ENCODE results near the gene NLE1. TPM values are rescaled to one million over a fixed set of nuclear protein-coding genes. Genes with fewer than 3 reads are reported as not detected.

NLE1 gene
- total RNA-seq, 1 donor from 2014 or later = 40.6 TPM

GRCh38 chr17:35088356-35088880, 53.7 kb downstream of the NLE1 start:
- Mint-ChIP-seq H3K27ac (peak overlapping the region; percentile 89), H3K4me3 (ENCODE audit: low read depth) (peak overlapping the region; percentile 88), H3K4me1 (ENCODE audit: low read depth) (peaks cover 41% of the 10 kb centered on the region), H3K9me3 (no peaks in the 10 kb centered on the region), H3K36me3 (ENCODE audit: low read depth) (peaks cover 3% of the 10 kb centered on the region), H3K27me3 (ENCODE audit: low read depth) (no peaks in the 10 kb centered on the region)
- DNase-seq (ENCODE audit: low spot score) = peak; percentile 18
- intact Hi-C loops (cut with micrococcal nuclease) = loop anchor here (5.0 to 10.0 kb wide), 2 partner anchors 106 to 126 kb away; partner anchors contain the start of gene LIG3

- Mint-ChIP-seq H3K27me3 (ENCODE audit: low read depth) (no peaks in the 10 kb centered on the region), H3K36me3 (ENCODE audit: low read depth) (peaks cover 3% of the 10 kb centered on the region), H3K4me3 (ENCODE audit: low read depth) (peak overlapping the region; percentile 88), H3K4me1 (ENCODE audit: low read depth) (peaks cover 46% of the 10 kb centered on the region), H3K9me3 (no peaks in the 10 kb centered on the region), H3K27ac (peak overlapping the region; percentile 89)
- peak; percentile 18 for DNase-seq (ENCODE audit: low spot score)
- intact Hi-C loops (cut with micrococcal nuclease) = loop anchor here (5.0 to 10.0 kb wide), 2 partner anchors 106 to 127 kb away; partner anchors contain the start of gene LIG3
These were observed 54.3 kb downstream of the NLE1 start for GRCh38 chr17:35087731-35088355.

GRCh38 chr17:35086931-35087573, 55.1 kb downstream of the NLE1 start:
- no peaks in the 10 kb centered on the region for H3K9me3 Mint-ChIP-seq
- H3K27me3 Mint-ChIP-seq (ENCODE audit: low read depth) = no peaks in the 10 kb centered on the region
- no peak for DNase-seq (ENCODE audit: low spot score)
- intact Hi-C loops (cut with micrococcal nuclease) = loop anchor here (5.0 to 10.0 kb wide), 2 partner anchors 105 to 128 kb away; partner anchors contain the start of gene LIG3
- peak overlapping the region; percentile 36 for H3K27ac Mint-ChIP-seq
- peaks cover 3% of the 10 kb centered on the region for H3K36me3 Mint-ChIP-seq (ENCODE audit: low read depth)
- peak overlapping the region; percentile 88 for H3K4me3 Mint-ChIP-seq (ENCODE audit: low read depth)
- peaks cover 54% of the 10 kb centered on the region for H3K4me1 Mint-ChIP-seq (ENCODE audit: low read depth)

- Mint-ChIP-seq H3K27ac (no peak overlapping the region), H3K9me3 (no peaks in the 10 kb centered on the region), H3K36me3 (ENCODE audit: low read depth) (peaks cover 3% of the 10 kb centered on the region), H3K4me3 (ENCODE audit: low read depth) (no peak overlapping the region), H3K27me3 (ENCODE audit: low read depth) (no peaks in the 10 kb centered on the region), H3K4me1 (ENCODE audit: low read depth) (peaks cover 60% of the 10 kb centered on the region)
- intact Hi-C loops (cut with micrococcal nuclease) = loop anchor here (5.0 to 10.0 kb wide), 2 partner anchors 104 to 129 kb away; partner anchors contain the start of gene LIG3
- DNase-seq (ENCODE audit: low spot score) = no peak
These were observed 55.9 kb downstream of the NLE1 start for GRCh38 chr17:35086164-35086563.

GRCh38 chr17:35084987-35085386, 57.1 kb downstream of the NLE1 start:
- DNase-seq (ENCODE audit: low spot score) = no peak
- peaks cover 3% of the 10 kb centered on the region for H3K36me3 Mint-ChIP-seq (ENCODE audit: low read depth)
- H3K27ac Mint-ChIP-seq = no peak overlapping the region
- H3K4me3 Mint-ChIP-seq (ENCODE audit: low read depth) = no peak overlapping the region
- H3K4me1 Mint-ChIP-seq (ENCODE audit: low read depth) = peaks cover 67% of the 10 kb centered on the region
- no peaks in the 10 kb centered on the region for H3K27me3 Mint-ChIP-seq (ENCODE audit: low read depth)
- no peaks in the 10 kb centered on the region for H3K9me3 Mint-ChIP-seq
- intact Hi-C loops (cut with micrococcal nuclease) = loop anchor here (5.0 to 10.0 kb wide), 2 partner anchors 103 to 130 kb away; partner anchors contain the start of gene LIG3

GRCh38 chr17:35083071-35083470, 59.0 kb downstream of the NLE1 start:
- intact Hi-C loops (cut with micrococcal nuclease) = loop anchor here (10.0 kb wide), 1 partner anchor 132 kb away; no protein-coding TSS in a partner anchor
- Mint-ChIP-seq H3K27me3 (ENCODE audit: low read depth) (no peaks in the 10 kb centered on the region), H3K27ac (no peak overlapping the region), H3K4me1 (ENCODE audit: low read depth) (peaks cover 66% of the 10 kb centered on the region), H3K4me3 (ENCODE audit: low read depth) (no peak overlapping the region), H3K36me3 (ENCODE audit: low read depth) (peaks cover 3% of the 10 kb centered on the region), H3K9me3 (no peaks in the 10 kb centered on the region)
- no peak for DNase-seq (ENCODE audit: low spot score)

- intact Hi-C loops (cut with micrococcal nuclease) = loop anchor here (1.0 to 10.0 kb wide), 2 partner anchors 9 to 133 kb away; no protein-coding TSS in a partner anchor
- no peak overlapping the region for H3K4me3 Mint-ChIP-seq (ENCODE audit: low read depth)
- DNase-seq (ENCODE audit: low spot score) = no peak
- H3K27me3 Mint-ChIP-seq (ENCODE audit: low read depth) = no peaks in the 10 kb centered on the region
- H3K4me1 Mint-ChIP-seq (ENCODE audit: low read depth) = peaks cover 64% of the 10 kb centered on the region
- peaks cover 11% of the 10 kb centered on the region for H3K36me3 Mint-ChIP-seq (ENCODE audit: low read depth)
- no peaks in the 10 kb centered on the region for H3K9me3 Mint-ChIP-seq
- peak overlapping the region; percentile 82 for H3K27ac Mint-ChIP-seq
These were observed 59.9 kb downstream of the NLE1 start for GRCh38 chr17:35082073-35082657.

GRCh38 chr17:35081638-35082037, 60.5 kb downstream of the NLE1 start:
- Mint-ChIP-seq H3K36me3 (ENCODE audit: low read depth) (peaks cover 13% of the 10 kb centered on the region), H3K4me1 (ENCODE audit: low read depth) (peaks cover 60% of the 10 kb centered on the region), H3K27me3 (ENCODE audit: low read depth) (no peaks in the 10 kb centered on the region), H3K27ac (no peak overlapping the region), H3K9me3 (no peaks in the 10 kb centered on the region), H3K4me3 (ENCODE audit: low read depth) (no peak overlapping the region)
- intact Hi-C loops (cut with micrococcal nuclease) = loop anchor here (1.0 to 10.0 kb wide), 3 partner anchors 8 to 133 kb away; partner anchors contain the start of gene RFFL
- no peak for DNase-seq (ENCODE audit: low spot score)

- intact Hi-C loops (cut with micrococcal nuclease) = loop anchor here (2.0 to 10.0 kb wide), 2 partner anchors 18 to 134 kb away; partner anchors contain the start of gene RFFL
- peaks cover 52% of the 10 kb centered on the region for H3K4me1 Mint-ChIP-seq (ENCODE audit: low read depth)
- peak overlapping the region; percentile 50 for H3K27ac Mint-ChIP-seq
- H3K9me3 Mint-ChIP-seq = no peaks in the 10 kb centered on the region
- H3K4me3 Mint-ChIP-seq (ENCODE audit: low read depth) = peak overlapping the region; percentile 18
- H3K36me3 Mint-ChIP-seq (ENCODE audit: low read depth) = peaks cover 14% of the 10 kb centered on the region
- H3K27me3 Mint-ChIP-seq (ENCODE audit: low read depth) = no peaks in the 10 kb centered on the region
- no peak for DNase-seq (ENCODE audit: low spot score)
These were observed 61.6 kb downstream of the NLE1 start for GRCh38 chr17:35080536-35080935.

- H3K9me3 Mint-ChIP-seq = no peaks in the 10 kb centered on the region
These were observed 62.3 kb downstream of the NLE1 start for GRCh38 chr17:35079547-35080423.

More at GRCh38 chr17:35079547-35080423, 62.3 kb downstream of the NLE1 start:
- Mint-ChIP-seq H3K27ac (peak overlapping the region; percentile 50), H3K27me3 (ENCODE audit: low read depth) (no peaks in the 10 kb centered on the region), H3K36me3 (ENCODE audit: low read depth) (peaks cover 14% of the 10 kb centered on the region), H3K4me1 (ENCODE audit: low read depth) (peaks cover 54% of the 10 kb centered on the region), H3K4me3 (ENCODE audit: low read depth) (no peak overlapping the region)
- intact Hi-C loops (cut with micrococcal nuclease) = loop anchor here (2.0 to 10.0 kb wide), 2 partner anchors 17 to 135 kb away; partner anchors contain the start of gene RFFL
- DNase-seq (ENCODE audit: low spot score) = no peak
